Jurkat, Clone E6-1 (cell line): ENCODE measurements around the gene GATAD1.
"Not testable (repeated sequence)": the region's sequence is repeated elsewhere in the genome, so short reads cannot be mapped to it uniquely, and the experiment has no call there.

ENCODE experiments used
- DNase-seq: peaks from one replicate; pipeline ENCODE4 v3.0.0-alpha.2; 2011; ENCODE audit warnings: low read depth, low spot score
- H3K4me3 ChIP-seq: 2 replicates; pipeline ENCODE4 v1.5.1; 2011; ENCODE audit warnings: mild to moderate bottlenecking, low read length, control low read depth, moderate library complexity

Gene GATAD1

DNA sequence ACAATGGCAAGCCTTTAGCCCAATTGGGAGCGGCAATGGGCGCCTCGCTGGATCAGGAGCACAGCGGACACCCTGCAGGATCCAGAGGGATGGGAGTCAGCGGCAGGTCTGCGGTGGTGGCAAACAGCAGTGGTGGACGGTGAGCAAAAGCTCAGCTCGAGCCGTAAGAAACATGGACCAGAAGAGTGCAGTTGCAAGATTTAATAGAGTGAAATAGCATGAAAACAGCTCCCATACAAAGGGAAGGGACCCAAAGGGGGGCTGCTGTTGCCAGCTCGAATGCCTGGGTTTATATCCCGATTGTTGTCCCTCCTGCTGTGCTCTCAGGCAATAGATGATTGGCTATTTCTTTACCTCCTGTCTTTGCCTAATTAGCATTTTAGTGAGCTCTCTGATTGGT lies 30.4 kb downstream of the GATAD1 start, which contains the start of gene ERVW-1:
Gene ERVW-1, minus strand, starts transcription at position 266 of the 400 bp plus-strand sequence. CDS start 7,565 bp downstream, outside the sequence.
- not testable (repeated sequence) for H3K4me3 ChIP-seq, DNase-seq

DNA sequence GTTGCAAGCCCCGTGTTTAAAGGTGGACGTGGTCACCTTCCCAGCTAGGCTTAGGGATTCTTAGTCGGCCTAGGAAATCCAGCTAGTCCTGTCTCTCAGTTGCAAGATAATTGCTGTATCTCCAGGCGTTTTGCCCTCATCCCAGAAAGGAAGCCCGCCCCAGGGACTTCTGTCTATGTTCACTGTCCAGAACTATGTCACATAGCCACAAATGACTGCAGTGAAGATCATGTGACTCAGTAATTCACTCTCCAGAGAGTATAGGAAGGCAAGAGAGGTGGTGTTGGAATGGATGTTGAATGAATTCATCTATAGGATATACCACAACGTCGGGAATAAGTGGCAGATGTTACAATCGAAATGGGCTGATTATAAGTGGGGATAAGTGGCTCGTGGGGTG lies 30.8 kb downstream of the GATAD1 start:
- no peak for DNase-seq
- H3K4me3 ChIP-seq: no peak overlapping the region

DNA sequence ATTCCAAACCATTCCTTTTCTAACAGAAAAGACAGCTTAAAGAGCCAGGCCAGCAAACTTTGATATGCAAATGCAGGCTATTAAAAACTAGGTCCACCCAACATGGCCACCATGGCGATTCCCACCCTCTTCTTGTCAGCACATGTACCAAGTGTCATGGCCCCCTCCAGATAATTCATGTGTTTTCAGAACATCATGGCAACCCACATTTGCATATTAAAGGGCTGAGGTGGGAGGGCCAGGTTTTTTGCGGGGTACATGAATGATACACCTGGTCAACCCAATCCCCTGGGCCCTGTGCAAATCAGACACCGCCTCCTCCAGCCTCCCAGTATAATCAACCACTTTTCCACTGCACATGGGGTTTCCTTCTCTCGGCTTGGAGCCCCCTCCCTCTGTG lies 31.4 kb downstream of the GATAD1 start:
- no peak overlapping the region for H3K4me3 ChIP-seq
- no peak for DNase-seq

DNA sequence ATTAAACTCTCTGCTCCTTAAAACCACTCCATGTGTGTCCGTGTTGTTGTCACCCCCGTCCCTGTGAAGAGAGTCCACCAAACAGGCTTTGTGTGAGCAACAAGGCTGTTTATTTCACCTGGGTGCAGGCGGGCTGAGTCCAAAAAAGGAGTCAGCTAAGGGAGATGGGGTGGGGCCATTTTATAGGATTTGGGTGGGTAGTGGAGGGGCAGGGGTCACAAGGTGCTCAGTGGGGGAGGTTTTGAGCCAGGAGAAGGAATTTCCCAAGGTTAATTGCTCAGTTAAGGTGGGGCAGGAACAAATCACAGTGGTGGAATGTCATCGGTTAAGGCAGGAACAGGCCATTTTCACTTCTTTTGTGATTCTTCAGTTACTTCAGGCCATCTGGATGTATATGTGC lies 31.9 kb downstream of the GATAD1 start:
- not testable (repeated sequence) for H3K4me3 ChIP-seq, DNase-seq

DNA sequence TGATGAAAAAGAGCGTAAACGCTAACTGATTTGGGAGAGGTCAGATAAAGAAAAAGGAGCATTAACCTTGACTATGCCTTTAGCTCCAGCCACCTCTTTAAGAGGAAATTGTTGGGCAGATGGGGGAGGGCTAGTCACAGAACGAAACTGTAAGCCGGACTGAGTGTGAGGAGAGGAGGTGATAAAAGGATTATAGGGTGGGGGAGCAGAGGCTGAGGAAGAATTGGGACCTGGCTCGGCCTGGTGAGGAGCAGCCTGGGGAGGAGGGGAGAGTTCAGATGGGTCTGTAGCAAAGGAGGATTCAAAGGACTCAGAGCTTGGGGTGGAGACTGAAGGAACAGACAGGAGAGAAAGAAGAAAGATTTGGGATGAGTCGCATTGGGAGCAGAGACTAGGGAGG lies 36.3 kb downstream of the GATAD1 start:
- not testable (repeated sequence) for DNase-seq, H3K4me3 ChIP-seq

DNA sequence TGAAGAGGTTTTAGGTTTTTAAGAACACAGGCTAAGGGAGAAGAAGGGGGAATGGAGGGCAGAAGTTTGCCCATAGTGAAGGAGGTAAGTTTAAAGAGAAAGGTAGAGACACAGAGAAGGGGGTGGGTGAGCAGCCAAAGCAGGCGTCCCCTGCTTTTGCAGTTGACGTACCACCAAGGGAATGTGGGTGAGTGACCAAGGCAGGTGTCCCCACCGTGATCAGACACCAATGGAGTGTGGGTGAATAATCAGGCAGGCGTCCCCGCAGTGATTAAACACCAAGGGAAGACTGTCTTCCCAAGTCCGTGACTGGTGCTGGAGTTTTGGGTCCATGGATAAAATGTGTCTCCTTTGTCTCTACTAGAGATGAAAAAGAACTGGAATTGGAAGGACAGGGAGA lies 36.9 kb downstream of the GATAD1 start:
- not testable (repeated sequence) for H3K4me3 ChIP-seq, DNase-seq

DNA sequence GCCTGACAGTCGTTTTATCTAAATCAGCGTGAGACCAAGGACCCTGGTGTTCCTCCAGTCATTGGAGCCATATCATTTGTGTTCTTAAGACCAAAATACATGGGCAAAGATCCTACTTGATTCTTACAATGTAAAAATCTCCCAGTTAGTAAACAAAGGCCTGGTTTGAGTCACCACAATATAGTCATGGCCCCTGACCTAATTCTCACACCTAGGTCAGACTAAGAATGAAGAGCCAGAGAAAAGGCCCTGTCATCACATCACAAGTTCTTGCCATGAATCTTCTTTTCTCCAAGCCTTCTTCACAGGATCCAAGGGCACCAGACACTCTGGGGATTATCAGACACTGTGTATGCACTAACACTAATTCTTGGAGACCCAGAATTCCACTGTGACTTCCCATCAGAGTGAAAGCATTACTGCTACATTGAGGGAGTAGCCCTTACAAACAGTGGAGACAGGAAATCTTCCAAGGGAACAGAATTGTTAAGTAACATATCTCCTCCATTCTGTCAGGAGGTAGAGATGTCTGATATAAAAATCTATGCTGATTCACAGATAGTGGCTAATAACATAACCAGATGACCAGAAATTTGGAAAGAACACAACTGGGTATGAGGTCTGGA lies 38.1 kb downstream of the GATAD1 start:
- H3K4me3 ChIP-seq: no peak overlapping the region
- no peak for DNase-seq

DNA sequence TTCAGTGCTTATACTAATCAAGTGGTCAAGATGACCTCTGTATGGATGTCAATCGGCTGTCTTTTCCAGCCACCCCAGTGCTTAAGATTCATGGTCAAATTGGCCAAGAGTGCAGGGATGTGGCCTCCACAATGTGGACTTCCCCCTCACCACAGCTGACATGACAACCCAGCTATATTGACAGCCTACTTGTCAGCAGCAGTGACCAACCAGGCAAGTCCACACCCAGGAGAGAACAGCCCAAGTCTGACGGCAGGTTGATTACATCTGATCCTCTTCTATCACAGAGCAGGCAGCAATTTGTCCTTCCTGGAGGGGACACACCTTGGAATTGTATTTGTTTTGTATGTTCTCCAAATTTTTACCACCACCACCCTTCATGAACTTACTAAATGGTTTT lies 38.7 kb downstream of the GATAD1 start:
- no peak for DNase-seq
- H3K4me3 ChIP-seq: no peak overlapping the region

DNA sequence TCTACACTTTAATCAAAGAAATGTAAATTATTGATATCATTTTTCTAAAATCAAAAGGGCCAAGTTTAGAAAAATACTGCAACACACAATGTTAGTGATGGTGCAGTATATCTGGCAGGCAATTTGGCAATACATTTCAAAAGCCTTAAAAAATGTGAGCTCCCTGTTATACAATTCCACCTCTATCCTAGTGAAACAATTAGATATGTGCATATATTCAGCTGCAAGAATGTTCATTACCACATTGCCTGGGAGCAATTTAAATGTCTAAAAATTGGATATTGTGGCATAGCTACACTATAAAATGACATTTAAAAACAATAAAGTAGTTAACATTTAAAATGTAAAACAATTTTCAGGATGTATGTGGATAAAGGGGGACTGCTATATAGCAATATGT lies 40.5 kb downstream of the GATAD1 start:
- no peak overlapping the region for H3K4me3 ChIP-seq
- no peak for DNase-seq

DNA sequence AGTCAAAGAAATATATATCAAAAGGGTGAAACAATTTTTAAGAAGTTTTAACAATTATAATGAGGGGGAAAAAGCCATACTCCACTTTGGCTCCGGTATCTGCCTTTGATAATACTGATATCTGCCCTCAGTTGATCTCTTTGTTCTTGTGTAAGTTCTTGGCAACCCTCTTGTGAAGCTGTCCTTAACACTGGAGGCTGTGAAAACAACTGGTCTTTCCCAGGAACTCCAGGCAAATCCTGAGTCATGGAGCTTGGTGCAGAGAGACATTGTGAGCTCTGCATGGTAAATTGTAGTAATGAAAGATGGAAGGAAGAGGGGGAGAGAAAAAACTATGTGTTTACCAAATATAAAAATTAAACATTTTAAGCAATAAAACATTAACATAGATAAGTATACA lies 42.4 kb downstream of the GATAD1 start:
- DNase-seq: no peak
- H3K4me3 ChIP-seq: no peak overlapping the region

DNA sequence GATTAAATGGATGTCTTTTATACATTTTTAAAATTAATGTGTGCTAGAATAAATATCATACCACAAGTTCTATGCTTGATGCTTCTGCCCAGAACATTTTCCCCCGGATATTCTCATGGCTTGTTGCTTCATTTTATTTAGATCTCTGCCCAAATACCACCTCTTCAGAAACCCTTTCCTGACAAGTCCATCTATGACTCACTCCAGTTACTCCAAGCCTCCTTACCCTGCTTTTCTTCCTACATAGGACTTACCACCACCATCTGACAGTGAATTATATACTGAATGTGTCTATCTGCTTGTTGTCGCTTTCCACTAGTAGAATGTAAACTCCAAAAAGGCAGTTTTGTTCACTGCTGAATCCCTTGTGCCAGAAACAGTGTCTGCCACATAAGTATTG lies 49.6 kb downstream of the GATAD1 start:
- H3K4me3 ChIP-seq: no peak overlapping the region
- no peak for DNase-seq

DNA sequence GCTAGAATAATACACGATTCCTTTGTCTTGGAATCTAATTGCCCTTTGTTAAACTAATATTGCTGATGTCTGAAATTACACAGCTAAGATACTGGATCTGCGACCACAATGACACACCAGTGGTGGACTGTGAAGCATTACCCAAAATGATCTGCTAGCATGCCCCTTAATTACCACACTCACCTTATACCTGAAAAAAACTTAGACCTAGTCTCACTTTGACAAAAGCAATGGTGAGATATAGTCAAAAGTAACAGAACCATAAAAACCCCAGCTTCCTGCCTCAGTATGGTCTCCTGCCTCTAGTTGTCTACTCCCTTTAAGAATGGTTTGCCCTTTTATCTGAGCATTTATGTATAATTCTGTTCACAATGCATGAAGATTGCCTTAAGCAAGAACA lies 51.3 kb downstream of the GATAD1 start:
- H3K4me3 ChIP-seq: no peak overlapping the region
- DNase-seq: peak; percentile 12

DNA sequence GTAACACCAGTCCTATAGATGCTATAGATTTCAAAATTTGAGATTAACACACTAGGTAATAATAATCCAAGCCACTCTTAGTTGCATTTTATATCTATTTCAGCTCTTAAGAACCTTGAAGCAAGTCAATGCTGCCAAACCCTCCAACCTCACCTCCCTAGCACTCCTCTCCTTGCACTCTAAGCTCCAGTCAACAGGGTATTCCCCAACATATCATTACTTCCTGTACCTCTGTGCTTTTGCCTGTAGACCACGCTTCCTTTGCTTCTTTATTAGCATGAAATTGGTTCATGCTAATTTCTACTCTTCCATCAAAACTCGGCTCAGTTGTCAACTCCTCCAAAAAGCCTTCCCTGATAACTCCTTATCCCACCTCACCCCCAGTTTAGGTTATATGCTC lies 56.5 kb downstream of the GATAD1 start:
- no peak overlapping the region for H3K4me3 ChIP-seq
- no peak for DNase-seq

DNA sequence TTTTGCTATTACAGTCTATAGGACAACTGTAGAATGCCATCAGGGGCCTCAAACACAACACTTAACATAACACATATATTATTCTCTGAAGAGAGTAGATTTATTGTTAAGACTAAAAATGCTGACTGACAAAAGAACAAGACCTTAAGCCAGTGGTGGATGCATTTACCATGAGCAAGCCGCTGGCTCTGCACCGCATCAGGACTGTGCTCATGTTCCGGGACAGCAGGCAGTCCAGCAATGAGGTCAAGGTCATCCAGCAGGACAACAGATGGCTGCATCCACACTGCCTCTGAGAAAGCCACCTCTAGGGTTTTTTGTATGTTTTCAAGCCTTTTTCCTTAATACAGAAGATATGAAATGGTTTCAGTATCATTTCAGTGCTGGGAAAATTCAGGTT lies 57.3 kb downstream of the GATAD1 start:
- no peak for DNase-seq
- H3K4me3 ChIP-seq: no peak overlapping the region

DNA sequence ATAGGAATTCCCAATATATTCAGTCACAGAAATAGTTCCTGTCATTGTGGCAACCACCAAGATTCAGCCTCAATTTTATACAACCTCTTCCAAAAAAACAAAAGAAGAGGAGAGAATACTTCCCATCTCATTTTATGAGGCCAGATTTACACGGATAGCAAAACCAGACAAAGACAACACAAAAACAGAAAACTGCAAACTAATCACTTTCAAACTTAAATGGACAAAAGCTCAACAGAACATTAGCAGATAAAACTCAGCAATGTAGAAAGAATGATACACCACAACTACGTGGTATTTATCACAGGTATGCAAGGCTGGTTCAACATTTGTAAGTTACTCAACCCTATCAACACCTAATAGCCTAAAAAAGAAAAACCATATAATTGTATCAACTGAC lies 59.1 kb downstream of the GATAD1 start:
- no peak overlapping the region for H3K4me3 ChIP-seq
- no peak for DNase-seq

DNA sequence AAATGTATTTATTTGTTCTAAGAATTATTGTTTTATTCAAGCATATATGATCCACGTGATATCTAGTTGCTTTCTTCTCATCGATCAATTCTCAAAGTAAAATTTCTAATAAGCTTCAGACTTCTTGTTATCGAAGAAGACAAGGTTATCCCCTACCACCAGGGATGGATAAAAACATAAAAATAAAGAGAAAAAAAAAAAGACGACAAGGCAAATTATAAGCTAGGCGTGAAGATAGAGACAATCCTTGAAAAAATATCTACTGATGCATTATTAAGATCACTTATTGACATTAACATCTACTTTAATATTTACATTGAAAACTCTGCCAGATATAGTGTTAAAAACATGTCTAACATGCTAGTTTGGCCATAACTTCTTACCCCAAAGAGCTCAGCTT lies 61.7 kb downstream of the GATAD1 start:
- no peak overlapping the region for H3K4me3 ChIP-seq
- no peak for DNase-seq
